ENCODE measurements around the gene SAPCD1.
A peak's percentile ranks its signal among the peaks of the same experiment; 100 is the strongest.

The SAPCD1 gene

DNA sequence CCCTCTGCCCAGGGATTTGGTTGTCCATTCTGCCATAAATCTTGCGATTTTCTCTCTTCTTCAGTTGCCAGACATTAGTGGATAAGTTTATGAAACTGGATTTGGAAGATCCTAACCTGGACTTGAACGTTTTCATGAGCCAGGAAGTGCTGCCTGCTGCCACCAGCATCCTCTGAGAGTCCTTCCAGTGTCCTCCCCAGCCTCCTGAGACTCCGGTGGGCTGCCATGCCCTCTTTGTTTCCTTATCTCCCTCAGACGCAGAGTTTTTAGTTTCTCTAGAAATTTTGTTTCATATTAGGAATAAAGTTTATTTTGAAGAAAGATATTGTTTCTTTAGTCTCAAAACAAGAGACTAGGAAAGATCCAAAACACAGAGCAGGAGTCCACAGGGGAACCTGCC lies at the start of gene SAPCD1:
Gene SAPCD1 (plus strand): TSS at position 301 of the 400 bp plus-strand sequence. CDS start 399 bp downstream, outside the sequence.
- no peak for DNase-seq

DNA sequence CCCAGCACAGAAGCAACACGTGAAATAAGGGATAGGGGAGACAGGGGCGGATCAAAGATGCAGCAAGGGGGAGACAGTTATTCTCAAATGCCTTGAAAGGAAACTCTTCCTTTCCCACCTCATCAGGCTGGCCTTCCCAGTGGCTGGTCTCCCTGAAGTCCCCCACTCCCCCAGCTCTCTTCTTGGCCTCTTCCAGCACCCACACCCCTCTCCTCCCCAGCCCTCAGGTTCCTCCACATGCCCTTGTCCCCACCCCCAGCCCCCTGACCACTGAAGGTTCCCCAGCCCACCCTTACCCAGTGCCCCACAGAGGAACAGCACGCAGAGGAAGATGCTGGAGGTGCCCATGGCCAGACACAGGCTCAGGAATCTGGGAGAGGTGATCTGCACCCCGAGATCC lies 49.0 kb upstream of the SAPCD1 start:
- DNase-seq: no peak

DNA sequence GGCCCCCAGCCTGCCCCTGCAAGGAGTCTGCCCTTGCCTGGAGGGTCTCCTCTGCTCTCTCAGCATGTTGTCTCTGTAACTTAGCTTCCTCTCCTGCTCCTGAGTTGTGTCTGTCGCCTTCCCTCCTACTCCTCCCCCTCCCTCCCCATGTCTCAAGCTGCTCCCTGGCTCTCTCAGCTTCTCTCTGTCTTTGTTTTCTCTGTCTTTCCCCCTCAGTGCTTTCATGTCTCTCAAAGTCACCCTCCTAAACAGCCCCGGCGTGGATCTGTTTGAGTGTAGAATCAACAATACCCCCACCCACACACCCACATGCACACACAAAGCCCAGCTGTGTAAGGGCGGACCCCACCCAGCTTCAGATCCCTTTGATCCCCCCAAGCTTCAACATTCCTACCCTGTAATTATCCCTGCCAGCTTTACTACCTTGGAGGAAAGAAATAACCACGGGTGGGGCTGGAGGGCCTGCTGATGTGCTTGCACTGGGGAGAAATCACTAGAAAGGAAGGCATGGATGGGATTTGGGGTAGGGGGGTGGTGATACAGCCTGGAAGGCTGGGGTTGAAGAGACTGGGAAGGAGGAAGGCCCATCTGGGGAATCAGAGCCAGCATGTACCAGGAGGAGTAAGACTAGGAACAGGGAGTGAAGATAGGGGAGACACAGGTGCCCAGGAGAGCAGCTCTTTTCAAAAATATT lies 48.3 kb upstream of the SAPCD1 start:
- no peak for DNase-seq

DNA sequence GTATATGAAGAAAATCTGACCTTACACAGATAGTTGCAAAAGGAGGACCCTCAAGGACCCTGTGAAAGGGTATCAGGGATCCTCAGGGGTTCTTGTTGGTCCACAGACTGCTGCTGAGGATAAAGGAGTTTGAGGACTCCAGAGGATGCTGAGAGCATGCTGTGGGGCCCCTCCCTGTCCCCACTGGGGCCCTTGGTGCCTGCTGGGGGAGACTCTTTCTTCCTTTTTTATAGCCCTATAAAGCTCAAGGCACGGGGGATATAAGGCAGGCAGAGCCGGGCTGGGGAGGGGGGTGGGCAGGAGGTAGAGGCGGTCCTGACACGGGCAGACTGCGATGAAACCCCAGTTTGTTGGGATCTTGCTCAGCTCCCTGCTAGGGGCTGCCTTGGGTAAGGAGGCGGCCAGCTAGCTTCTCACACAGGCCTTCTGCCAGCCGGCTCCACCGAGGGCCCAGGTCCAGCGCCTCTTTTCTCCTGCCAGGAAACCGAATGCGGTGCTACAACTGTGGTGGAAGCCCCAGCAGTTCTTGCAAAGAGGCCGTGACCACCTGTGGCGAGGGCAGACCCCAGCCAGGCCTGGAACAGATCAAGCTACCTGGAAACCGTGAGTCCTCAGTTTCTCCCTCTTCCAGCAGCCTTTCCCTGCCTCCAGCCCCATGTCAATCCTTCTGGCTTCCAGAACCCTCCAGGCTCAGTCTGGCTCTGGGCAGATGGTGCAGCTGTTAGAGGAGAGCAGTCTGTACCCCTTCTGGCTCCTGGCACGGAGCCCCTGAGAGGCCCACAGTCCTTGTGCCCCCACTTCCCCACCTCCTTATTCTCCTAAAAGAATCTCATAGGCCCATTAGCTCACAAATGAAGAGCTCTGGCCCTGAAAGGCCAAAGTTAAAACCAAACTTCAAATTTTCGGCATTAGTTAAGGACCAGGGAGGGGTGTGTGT lies 47.2 kb upstream of the SAPCD1 start, which contains the start of gene LY6G6D:
Gene LY6G6D (plus strand): TSS at position 327 of the 937 bp plus-strand sequence. CDS start 8 bp downstream, at position 335.
- DNase-seq: no peak

DNA sequence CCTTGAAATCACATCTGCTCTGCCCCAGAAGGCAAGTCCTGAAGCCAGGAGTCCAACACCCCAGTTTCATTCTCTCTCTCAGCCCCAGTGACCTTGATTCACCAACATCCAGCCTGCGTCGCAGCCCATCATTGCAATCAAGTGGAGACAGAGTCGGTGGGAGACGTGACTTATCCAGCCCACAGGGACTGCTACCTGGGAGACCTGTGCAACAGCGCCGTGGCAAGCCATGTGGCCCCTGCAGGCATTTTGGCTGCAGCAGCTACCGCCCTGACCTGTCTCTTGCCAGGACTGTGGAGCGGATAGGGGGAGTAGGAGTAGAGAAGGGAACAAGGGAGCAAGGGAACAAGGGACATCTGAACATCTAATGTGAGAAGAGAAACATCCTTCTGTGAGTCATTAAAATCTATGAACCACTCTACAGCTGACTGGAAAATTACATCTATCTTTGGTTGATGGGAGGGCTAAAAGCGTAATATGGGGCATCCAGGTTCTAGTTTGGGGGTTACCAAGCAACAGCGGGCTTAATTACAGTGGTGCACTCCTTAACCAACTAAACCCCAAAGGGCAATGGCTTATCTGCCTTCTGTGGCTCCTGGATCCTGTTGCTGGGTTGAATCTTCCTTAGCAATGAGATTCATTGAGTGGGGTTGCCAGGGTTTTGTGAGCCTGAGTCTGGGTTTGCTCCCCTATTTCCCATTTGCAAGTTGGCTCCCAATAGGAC lies 44.8 kb upstream of the SAPCD1 start:
- DNase-seq: no peak

DNA sequence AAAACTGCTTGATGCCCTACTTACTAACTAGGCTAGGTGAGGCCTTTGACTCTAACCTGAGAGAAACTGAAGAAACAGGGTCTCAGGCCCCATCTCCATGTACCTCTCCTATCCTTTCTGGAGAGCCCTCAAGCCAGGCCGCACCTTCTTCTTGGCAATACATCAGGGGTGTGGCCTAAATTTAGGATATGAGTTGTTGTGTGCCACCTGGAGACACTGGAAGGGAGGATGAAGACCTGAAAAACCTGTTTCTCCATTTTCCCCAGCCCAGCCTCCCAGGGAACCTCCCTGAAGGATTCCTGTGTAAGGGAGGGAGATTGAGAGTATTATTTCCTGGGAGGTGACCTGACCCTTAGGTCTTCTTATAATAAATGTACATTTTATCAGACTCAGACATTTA lies 44.2 kb upstream of the SAPCD1 start:
- no peak for DNase-seq

DNA sequence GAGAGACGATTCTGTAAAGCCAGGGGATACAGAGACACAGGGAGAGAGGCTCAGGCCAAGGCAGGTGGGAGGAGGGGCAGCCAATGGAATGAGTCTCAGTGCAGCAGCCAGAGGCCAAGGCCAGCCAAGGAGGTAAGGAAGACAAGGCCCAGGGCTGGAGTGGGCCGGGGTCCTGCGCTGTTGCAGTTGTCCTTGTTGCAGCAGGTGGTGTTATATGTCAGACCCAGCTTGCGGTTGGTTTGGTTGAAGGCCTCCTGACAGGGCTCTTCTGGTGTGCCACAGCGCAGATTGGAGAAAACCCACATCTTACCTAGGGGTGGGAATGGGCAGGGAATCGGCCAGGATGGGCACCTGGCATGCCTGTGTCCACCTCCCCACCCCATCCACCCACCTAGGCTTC lies 43.5 kb upstream of the SAPCD1 start:
- DNase-seq: no peak

DNA sequence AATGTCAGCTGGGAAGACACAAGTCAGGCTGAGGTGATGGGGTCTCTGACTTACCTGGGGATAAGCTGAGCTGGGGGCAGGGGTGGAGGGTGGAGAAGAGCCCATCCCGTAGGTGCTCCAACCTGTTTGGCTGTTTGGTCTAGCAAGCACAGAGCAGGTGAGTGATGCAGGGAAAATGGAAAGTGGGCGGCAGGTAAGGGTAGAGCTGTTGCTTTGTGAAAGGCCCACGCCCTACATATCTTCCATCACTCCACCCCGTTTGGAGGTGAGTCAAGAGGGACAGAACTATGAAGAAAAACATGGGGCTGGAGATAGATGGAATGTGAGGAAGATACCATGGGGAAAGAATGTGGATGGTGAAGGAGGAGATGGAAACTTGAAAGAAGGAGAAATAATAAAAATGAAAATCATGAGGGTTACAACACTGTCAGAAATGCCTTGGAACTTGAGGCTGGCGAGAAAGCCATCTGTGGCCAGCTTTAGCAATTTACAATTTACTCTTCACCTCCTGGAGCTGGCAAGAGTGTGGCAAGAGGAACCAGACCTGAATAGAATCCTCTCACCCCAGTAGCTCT lies 42.2 kb upstream of the SAPCD1 start:
- no peak for DNase-seq

DNA sequence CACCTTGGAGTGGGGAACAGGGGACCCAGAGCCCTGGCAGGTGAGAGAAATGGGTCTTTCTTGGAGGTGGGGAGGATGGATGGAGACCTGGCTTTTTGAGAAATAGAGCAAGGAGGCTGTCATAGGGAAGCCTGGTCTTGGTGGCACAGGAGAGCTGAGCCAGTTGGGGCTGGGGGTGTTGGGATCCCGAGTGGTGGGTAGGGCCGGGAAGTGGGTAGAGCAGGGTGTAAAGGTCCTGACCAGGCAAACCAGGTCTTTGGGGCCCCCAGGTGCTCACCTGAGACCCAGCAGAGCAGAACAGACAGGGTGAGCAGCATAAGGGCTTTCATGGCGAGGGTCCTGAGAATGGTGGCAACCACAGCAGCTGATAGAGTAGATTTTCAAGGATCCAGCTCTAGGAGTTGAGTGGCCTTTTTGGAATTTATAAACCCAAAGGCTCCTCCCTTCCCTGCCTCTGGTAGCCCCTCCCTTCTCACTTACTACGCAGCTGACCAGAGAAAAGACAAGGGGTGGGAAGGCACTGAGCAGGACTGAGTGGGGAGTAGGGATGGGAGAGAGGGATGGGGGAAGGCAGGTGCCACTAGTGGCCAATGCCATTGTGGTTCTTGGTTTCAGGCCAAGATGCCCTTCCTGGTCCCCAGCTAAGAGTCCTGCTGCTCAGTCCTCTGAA lies 41.0 kb upstream of the SAPCD1 start, which contains the start of gene LY6G6C:
Gene LY6G6C (minus strand): TSS at position 396 of the 670 bp plus-strand sequence. CDS start 67 bp downstream, at position 329.
- no peak for DNase-seq

DNA sequence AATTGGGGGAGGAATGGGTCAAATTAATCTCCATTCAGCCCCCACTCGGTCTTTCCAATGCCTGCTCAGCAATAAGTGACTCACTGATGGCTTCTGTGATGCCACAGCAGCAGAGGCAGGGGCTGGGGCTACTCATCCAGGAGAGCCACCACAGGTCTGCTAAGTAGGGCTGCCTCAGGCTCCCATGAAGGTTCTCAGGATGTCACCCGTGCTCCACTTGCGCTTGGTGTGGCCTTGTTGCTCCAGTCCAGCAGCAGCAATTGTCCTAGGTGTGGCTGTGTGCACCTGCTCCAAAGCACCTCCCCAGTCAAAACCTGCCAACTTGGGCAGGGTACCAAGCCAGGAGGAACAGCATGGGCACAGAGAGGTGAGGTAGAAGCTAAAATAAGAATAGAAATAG lies 40.3 kb upstream of the SAPCD1 start:
- no peak for DNase-seq

DNA sequence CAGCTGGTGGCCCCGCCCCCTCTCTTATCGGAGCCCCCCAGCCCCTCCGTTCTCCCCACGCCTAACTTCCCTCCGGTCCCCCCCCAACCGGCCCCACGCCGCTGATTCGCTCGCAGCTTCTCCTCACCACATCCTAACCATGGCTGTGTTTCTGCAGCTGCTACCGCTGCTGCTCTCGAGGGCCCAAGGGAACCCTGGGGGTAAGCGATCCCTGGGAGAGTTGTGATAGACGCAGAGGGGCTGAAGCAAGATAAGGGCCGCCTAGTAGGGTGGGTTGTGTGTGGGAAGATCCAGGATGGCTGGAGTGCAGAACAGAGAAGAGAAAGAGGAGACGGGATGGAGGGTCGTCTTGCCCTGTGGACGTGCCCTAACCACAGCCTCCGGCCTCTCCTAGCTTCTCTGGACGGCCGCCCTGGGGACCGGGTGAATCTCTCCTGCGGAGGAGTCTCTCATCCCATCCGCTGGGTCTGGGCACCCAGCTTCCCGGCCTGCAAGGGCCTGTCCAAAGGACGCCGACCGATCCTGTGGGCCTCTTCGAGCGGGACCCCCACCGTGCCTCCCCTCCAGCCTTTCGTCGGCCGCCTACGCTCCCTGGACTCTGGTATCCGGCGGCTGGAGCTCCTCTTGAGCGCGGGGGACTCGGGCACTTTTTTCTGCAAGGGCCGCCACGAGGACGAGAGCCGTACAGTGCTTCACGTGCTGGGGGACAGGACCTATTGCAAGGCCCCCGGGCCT lies 39.0 kb upstream of the SAPCD1 start, which contains the start of gene MPIG6B:
Gene MPIG6B (plus strand): TSS at position 129 of the 735 bp plus-strand sequence. CDS start 11 bp downstream, at position 140.
- no peak for DNase-seq

DNA sequence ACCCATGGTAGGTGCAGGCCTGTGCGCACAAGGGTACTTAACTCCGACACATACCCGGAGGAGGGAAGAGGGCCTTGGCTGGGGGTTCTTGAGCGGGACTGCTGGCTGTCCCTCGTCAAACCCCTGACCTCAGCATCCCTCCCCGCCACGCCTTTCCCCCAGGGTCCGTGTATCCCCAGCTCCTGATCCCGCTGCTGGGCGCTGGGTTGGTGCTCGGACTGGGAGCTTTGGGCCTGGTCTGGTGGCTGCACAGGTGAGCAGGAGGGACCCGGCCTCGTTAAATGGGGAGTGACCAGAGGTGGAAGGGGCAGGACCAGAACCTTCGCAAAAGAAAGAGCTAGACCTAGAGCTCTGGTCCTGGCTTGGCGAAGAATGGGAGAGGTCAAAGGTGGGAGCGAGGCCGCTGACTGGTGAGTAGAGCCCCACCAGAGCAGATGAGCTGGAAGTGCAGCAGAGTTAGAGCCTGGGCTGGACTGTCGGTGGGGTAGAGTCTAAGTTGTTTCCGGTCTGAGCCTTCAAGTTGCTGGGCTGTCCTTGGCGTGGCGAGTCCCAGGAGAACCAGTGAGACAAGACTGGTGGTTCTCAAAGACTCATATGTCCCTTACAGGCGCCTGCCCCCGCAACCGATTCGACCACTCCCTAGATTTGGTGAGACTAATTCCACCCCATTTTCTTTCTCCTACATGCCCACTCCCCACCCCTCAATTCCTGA lies 38.3 kb upstream of the SAPCD1 start:
- DNase-seq: no peak

DNA sequence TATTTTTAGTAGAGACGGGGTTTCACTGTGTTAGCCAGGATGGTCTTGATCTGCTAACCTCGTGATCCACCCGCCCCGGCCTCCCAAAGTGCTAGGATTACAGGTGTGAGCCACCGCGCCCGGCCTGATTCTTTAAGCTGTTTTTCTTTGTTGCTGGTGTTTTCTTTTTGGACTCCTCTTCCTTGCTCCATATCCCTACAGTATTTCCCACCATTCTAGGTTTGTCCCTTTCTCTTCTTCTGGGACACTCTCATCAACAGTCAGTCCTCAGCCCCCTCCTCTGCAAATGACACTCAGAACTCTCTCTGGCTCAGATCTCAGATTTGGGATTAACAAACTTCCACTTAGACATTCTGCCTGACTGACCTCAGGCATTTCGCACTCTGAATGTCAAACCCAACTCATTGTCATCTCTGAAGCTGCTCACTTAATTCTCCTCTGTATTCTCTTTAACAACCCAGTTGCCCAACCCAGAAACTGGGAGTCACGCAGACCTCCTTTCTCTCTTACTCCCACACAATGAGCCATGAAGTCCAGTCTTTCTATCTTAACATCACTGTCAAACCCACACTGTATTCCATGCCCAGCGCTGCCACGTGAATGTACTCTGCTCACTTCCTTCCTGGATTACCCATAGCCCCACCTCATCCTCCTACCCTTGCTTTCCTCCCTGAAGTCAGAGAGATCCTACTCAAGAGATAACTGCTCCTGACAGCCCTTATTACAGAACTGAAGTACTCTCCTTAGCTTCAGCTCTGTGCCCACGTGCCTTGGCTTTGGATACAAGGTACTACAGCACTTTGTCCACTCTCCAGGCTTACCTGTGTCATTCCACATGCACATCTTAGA lies 36.7 kb upstream of the SAPCD1 start:
- DNase-seq: no peak

DNA sequence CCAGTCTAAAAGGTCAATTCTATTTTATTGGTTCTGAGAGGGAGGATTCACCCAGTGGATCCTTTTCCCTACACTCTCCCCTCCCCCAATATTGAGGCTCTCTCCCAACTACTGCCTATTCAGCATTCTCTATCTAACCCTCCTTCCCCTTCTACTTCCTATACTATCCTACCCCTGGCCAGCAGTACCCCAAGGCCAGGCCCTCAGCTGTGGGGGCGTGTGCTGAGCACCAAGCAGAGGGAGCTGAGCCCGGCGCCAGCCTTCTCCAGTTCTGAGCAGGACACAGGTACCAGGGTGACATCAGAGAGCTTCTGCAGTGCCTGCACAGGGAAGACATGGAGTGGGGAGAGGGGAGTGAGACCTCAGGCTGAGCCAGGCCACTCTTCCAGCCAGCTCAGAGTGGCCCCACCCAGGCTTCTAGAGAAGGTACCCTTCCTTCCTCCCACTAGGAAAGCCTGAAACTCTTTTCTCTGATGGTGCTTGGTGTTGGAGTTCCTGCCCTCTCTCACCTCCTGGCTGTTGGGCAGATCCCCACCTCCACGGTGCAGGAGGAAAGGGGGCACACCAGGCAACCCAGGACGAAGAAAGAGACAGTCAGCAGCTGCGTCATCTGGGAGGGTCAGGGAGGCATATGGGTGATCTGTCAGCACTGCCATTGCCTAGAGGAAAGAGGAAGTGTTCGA lies 35.3 kb upstream of the SAPCD1 start:
- no peak for DNase-seq

DNA sequence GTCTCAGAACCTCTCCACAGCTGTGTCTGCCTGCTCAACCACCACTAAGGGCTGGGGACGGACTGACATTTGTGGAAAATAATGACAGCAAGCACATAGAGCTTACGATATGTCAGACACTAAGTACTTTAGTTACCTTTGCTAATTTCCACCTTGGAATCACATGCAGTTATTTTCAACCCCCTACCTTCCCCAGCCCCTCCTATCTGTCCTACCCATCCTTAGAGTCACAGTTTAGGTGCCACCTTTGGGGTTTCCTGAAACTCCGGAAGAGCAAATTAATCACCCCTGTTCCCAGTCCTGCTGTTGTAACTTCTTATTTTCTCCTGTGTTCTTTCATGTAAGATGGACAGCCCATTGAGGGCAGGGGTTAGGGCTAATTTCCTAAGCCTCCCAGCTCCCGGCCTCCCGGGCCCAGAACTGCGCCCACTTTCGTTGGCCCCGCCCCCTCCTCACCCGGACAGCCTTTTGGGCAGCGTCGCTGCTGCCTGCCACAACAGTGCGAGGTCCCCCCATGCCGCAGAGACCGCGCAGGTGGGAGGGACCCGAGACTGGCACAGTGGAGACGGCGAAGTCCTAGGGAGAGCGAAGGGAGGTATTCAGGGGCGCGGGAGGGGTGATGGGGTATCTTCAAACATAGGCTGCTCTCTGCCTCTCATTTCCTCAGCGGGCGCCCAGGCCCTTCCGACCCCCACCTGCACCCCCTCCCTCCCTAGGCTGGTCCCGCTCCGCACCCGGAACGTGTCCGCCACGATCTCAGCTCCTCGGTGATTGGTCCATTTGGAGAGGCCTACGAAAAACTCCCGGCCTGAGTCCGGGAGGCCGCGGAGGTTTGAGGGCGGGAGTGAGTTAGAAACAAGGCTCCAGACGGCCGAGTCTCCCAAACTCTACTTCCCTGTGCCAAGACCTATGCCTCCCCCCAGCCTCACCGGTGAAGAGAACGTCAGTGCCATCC lies 34.5 kb upstream of the SAPCD1 start:
- no peak for DNase-seq

DNA sequence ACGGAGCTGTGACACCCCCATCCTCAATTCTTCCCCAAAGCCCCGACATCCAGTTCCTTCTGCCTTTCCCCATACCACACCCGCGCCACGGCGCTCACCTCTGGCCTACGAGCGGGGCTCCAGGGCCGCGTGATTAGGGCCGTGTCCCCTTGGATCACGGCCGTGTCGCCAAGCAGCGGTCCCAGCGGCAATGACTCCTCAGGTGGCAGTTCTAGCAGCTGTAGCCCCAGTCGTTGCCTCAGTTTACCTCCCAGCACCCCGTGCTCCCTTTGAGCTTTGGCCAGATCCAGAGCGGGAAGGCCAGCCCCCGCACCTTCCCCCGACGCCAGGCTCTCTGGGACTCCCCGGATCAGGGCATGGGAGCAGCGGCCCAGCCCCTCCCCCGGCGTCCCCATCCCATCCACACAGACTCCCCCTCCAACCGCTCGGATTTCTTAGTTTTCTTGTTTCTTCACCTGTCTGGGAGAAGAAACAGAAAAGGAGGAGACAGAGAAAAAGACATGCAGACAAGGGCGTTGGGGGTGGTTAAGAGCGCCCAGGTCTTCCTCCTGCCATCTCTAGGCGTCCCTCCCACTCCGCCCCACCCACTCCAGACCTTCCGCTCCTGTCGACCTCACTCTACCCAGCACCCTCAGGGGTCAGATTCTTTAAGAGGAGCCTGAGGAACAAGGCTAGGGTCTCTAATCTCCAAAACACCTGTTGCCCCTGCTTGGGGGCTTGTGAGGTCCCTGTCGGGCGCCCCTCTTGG lies 33.5 kb upstream of the SAPCD1 start, which contains the start of gene DDAH2:
Gene DDAH2 (minus strand): TSS at position 533 of the 748 bp plus-strand sequence. CDS start 138 bp downstream, at position 395.
- DNase-seq: no peak

DNA sequence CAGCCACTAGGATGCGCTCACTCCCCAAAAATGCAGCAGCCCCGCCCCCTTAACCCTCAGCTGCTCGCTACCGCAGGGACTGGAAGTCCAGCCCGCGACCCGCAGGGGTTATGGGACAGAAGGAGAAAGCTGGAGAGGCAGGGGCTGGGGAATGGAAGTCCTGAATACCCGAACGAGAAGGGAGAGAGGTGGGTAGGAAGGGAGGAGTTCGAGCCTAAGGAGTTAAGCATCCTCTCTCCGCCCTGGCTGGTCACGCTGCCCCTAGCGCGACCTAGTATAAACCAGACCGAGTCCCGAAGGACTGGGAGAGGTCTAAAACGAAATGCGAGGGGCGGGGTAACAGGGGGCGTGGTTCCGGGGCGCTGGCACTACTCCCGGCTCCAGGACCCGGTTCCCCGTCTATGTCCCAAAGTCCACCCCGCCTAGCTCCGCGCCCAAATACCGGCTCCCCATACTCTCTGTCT lies 32.9 kb upstream of the SAPCD1 start:
- DNase-seq: peak; percentile 90
